ENCODE measurements around the gene PHLDB3.

DNA sequence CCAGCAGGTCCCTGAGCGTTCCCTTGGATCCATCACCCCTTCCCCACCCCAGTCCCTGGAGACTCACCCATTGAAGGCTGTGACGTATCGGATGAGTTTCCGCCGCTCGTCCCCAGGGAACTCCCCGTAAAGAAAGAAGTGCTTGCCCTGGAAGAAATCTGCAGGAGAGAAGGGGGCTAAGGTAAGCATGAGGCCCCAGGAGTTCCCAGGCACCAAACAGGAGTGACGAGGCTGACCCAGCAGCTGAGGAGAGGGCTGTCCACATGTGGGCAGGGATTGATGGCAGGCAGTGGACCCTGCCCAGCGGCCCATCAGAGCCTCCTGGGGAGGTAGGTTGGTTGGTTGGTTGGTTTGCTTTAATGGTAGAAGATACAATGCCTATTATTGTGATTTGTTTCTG, 39.5 kb upstream of the PHLDB3 start:
- TF ChIP-seq, protein P1, sequence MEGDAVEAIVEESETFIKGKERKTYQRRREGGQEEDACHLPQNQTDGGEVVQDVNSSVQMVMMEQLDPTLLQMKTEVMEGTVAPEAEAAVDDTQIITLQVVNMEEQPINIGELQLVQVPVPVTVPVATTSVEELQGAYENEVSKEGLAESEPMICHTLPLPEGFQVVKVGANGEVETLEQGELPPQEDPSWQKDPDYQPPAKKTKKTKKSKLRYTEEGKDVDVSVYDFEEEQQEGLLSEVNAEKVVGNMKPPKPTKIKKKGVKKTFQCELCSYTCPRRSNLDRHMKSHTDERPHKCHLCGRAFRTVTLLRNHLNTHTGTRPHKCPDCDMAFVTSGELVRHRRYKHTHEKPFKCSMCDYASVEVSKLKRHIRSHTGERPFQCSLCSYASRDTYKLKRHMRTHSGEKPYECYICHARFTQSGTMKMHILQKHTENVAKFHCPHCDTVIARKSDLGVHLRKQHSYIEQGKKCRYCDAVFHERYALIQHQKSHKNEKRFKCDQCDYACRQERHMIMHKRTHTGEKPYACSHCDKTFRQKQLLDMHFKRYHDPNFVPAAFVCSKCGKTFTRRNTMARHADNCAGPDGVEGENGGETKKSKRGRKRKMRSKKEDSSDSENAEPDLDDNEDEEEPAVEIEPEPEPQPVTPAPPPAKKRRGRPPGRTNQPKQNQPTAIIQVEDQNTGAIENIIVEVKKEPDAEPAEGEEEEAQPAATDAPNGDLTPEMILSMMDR (IDR thresholded peaks at IDR 0.05; ENCODE audit: poor library complexity): no peak
- no peak for TF ChIP-seq EZH2 (IDR thresholded peaks at IDR 0.05; ENCODE audit: borderline replicate concordance)
- TF ChIP-seq EZH2phosphoT487 (IDR thresholded peaks at IDR 0.05; ENCODE audit: low read depth, severe bottlenecking, unreplicated experiment): no peak

Measured in hepatocyte (in vitro differentiated cells).